ENCODE data around the gene IRF2BPL.

Gene IRF2BPL

GRCh38 chr14:77018785-77019184 is 9.7 kb downstream of the IRF2BPL start:
- no peak overlapping the region for H3K27ac ChIP-seq (ENCODE audit: low read length)
- TF ChIP-seq EZH2phosphoT487 (IDR thresholded peaks at IDR 0.05; ENCODE audit: low read depth), result no peak
- TF ChIP-seq, protein P1, sequence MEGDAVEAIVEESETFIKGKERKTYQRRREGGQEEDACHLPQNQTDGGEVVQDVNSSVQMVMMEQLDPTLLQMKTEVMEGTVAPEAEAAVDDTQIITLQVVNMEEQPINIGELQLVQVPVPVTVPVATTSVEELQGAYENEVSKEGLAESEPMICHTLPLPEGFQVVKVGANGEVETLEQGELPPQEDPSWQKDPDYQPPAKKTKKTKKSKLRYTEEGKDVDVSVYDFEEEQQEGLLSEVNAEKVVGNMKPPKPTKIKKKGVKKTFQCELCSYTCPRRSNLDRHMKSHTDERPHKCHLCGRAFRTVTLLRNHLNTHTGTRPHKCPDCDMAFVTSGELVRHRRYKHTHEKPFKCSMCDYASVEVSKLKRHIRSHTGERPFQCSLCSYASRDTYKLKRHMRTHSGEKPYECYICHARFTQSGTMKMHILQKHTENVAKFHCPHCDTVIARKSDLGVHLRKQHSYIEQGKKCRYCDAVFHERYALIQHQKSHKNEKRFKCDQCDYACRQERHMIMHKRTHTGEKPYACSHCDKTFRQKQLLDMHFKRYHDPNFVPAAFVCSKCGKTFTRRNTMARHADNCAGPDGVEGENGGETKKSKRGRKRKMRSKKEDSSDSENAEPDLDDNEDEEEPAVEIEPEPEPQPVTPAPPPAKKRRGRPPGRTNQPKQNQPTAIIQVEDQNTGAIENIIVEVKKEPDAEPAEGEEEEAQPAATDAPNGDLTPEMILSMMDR (IDR thresholded peaks at IDR 0.05; ENCODE audit: low read depth, low read length), result no peak

DNA sequence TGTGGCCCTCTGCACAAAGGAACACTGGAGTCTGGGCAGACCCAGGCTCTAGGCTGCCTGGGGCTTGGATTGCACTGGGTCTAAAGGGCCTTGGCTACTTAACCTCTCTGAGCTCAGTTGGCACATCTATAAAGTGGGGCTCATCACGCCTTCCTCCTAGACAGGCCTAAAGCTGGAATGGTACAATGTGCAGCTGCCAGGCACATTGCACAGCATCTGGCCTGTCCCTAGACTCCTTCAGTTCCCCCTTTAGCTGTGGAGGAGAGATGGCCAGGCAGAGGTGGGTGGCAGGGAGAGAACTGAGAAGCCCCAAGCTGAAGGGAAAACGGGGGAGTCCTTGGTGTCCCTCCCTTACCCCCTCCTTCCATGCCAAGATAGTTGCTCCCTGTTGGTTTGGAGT is 10.8 kb downstream of the IRF2BPL start:
- Histone ChIP-seq H3K4me1 (ENCODE audit: low read length) (peaks cover 4% of the 10 kb centered on the region; the same call in 1 of the 2 replicates), H2AFZ (ENCODE audit: low read depth, low read length) (no peak overlapping the region), H3K9me3 (ENCODE audit: insufficient read depth, low read length) (no peaks in the 10 kb centered on the region), H3K36me3 (replicated peaks; ENCODE audit: low read depth, low read length) (no peaks in the 10 kb centered on the region), H3K79me2 (ENCODE audit: low read length) (no peaks in the 10 kb centered on the region), H4K20me1 (ENCODE audit: insufficient read depth, low read length) (0 out of 2 replicates have a peak, but pooled peaks cover 3% of the 10 kb centered on the region), H3K9ac (ENCODE audit: low read length) (no peak overlapping the region), H3K4me2 (ENCODE audit: low read length) (no peak overlapping the region), H3K27me3 (ENCODE audit: low read depth, low read length) (no peaks in the 10 kb centered on the region), H3K4me3 (ENCODE audit: low read length) (no peak overlapping the region), H3K27ac (ENCODE audit: low read length) (no peak overlapping the region)
- TF ChIP-seq, protein P1 (IDR thresholded peaks at IDR 0.05; ENCODE audit: low read depth, low read length), result no peak

More at GRCh38 chr14:77018785-77019184, 9.7 kb downstream of the IRF2BPL start:
- H3K4me1 ChIP-seq (ENCODE audit: low read length), result peaks cover 4% of the 10 kb centered on the region; the same call in 1 of the 2 replicates
- H3K36me3 ChIP-seq (replicated peaks; ENCODE audit: low read depth, low read length), result no peaks in the 10 kb centered on the region
- no peak overlapping the region for H3K9ac ChIP-seq (ENCODE audit: low read length)
- H3K27me3 ChIP-seq (ENCODE audit: low read depth, low read length), result no peaks in the 10 kb centered on the region
- 0 out of 2 replicates have a peak, but pooled peaks cover 3% of the 10 kb centered on the region for H4K20me1 ChIP-seq (ENCODE audit: insufficient read depth, low read length)
- no peaks in the 10 kb centered on the region for H3K79me2 ChIP-seq (ENCODE audit: low read length)
- no peaks in the 10 kb centered on the region for H3K9me3 ChIP-seq (ENCODE audit: insufficient read depth, low read length)
- no peak overlapping the region for H3K4me2 ChIP-seq (ENCODE audit: low read length)
- H2AFZ ChIP-seq (ENCODE audit: low read depth, low read length), result no peak overlapping the region
- no peak overlapping the region for H3K4me3 ChIP-seq (ENCODE audit: low read length)

DNA sequence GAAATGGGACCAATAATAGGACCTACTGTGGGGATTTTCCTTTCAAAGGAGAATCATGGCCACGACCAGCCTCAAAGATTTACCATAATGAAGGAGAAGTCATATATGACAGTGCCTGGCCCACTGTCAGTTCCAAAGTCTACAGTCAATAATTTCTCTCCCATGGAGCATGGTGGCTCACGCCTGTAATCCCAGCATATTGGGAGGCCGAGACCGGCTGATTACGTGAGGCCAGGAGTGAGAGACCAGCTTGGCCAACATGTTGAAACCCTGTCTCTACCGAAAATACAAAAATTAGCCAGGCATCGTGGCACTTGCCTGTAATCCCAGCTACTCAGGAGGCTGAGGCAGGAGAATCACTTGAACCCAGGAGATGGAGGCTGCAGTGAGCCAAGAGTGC is 13.8 kb downstream of the IRF2BPL start:
- H3K36me3 ChIP-seq (replicated peaks; ENCODE audit: low read depth, low read length), result no peaks in the 10 kb centered on the region
- no peak overlapping the region for H2AFZ ChIP-seq (ENCODE audit: low read depth, low read length)
- H3K27ac ChIP-seq (ENCODE audit: low read length), result no peak overlapping the region
- H3K4me1 ChIP-seq (ENCODE audit: low read length), result no peaks in the 10 kb centered on the region
- no peak overlapping the region for H3K4me3 ChIP-seq (ENCODE audit: low read length)
- TF ChIP-seq, protein P1 (IDR thresholded peaks at IDR 0.05; ENCODE audit: low read depth, low read length), result no peak
- TF ChIP-seq EZH2phosphoT487 (IDR thresholded peaks at IDR 0.05; ENCODE audit: low read depth), result no peak
- no peak overlapping the region for H3K9ac ChIP-seq (ENCODE audit: low read length)
- H3K9me3 ChIP-seq (ENCODE audit: insufficient read depth, low read length), result no peaks in the 10 kb centered on the region
- H3K27me3 ChIP-seq (ENCODE audit: low read depth, low read length), result 0 out of 2 replicates have a peak, but pooled peaks cover 3% of the 10 kb centered on the region
- no peaks in the 10 kb centered on the region for H3K79me2 ChIP-seq (ENCODE audit: low read length)
- no peak overlapping the region for H3K4me2 ChIP-seq (ENCODE audit: low read length)
- H4K20me1 ChIP-seq (ENCODE audit: insufficient read depth, low read length), result no peaks in the 10 kb centered on the region

GRCh38 chr14:77014004-77014604 is 14.4 kb downstream of the IRF2BPL start:
- Histone ChIP-seq H3K27me3 (ENCODE audit: low read depth, low read length) (0 out of 2 replicates have a peak, but pooled peaks cover 3% of the 10 kb centered on the region), H4K20me1 (ENCODE audit: insufficient read depth, low read length) (no peaks in the 10 kb centered on the region), H3K4me3 (ENCODE audit: low read length) (no peak overlapping the region), H3K9me3 (ENCODE audit: insufficient read depth, low read length) (no peaks in the 10 kb centered on the region), H2AFZ (ENCODE audit: low read depth, low read length) (no peak overlapping the region), H3K9ac (ENCODE audit: low read length) (no peak overlapping the region), H3K27ac (ENCODE audit: low read length) (no peak overlapping the region), H3K79me2 (ENCODE audit: low read length) (no peaks in the 10 kb centered on the region), H3K36me3 (replicated peaks; ENCODE audit: low read depth, low read length) (no peaks in the 10 kb centered on the region), H3K4me2 (ENCODE audit: low read length) (no peak overlapping the region), H3K4me1 (ENCODE audit: low read length) (no peaks in the 10 kb centered on the region)
- TF ChIP-seq, protein P1 (IDR thresholded peaks at IDR 0.05; ENCODE audit: low read depth, low read length), result no peak
- TF ChIP-seq EZH2phosphoT487 (IDR thresholded peaks at IDR 0.05; ENCODE audit: low read depth), result no peak
